ENCODE measurements around the gene SLC4A2.

DNA sequence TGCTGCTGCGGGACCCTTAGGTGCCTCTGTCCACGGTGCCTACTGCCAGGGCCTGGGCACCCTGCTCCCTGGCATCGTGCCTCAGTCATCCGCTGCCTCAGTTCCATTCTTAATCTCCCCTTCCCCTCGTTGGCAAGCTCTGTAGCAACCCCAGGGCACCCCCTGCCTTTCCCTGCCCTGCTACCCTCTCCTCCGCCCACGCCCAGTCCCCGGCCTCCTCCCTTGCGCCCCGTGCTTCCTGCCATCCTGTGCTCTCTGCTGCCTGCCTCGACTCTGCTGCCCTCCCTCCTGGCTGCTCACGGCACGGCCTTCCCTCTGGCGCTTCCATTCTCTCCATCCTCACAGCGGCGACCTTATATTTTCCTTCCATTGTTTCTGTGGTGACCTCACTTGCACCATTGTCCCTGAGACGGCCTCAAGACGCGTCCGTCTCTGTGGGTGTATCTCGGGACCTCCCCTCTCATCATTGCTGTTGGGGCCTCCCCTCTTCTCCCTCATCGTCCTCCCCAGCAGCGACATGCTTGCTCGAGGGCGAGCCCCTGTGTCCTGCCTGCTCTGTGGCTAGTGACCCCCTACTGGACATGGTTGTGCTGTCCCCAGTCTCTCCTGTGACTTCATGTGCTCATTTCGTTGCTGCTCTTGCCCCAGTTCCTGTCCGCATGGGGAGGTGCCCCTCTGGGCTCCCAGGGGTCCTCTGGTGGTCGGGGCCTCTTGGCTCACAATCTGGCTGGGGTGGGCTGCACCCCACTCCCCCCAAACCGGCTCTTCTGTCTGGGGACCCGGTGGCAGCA lies 62.2 kb downstream of the SLC4A2 start:
- TF ChIP-seq, protein P1, sequence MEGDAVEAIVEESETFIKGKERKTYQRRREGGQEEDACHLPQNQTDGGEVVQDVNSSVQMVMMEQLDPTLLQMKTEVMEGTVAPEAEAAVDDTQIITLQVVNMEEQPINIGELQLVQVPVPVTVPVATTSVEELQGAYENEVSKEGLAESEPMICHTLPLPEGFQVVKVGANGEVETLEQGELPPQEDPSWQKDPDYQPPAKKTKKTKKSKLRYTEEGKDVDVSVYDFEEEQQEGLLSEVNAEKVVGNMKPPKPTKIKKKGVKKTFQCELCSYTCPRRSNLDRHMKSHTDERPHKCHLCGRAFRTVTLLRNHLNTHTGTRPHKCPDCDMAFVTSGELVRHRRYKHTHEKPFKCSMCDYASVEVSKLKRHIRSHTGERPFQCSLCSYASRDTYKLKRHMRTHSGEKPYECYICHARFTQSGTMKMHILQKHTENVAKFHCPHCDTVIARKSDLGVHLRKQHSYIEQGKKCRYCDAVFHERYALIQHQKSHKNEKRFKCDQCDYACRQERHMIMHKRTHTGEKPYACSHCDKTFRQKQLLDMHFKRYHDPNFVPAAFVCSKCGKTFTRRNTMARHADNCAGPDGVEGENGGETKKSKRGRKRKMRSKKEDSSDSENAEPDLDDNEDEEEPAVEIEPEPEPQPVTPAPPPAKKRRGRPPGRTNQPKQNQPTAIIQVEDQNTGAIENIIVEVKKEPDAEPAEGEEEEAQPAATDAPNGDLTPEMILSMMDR (IDR thresholded peaks at IDR 0.05; ENCODE audit: low read length), result no peak
- TF ChIP-seq EZH2phosphoT487 (IDR thresholded peaks at IDR 0.05; ENCODE audit: low read length), result no peak

All from MM.1S (cell line).